ENCODE results near the gene CTR9.

Gene CTR9

DNA sequence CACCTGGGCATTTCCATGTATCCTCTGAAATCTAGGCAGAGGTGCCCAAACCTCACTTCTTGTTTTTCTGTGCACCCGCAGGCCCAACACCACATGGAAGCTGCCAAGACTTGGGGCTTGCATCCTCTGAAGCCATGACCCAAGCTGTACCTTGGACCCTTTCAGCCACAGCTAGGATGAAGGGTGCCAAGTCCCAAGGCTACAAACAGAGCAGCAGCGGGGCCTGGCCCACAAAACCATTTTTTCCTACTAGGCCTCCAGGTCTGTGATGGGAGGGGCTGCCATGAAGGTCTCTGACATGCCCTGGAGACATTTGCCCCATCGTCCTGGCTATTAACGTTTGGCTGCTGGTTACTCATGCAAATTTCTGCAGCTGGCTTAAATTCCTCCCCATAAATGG is 78.1 kb downstream of the CTR9 start:
- no peak for DNase-seq
